Measurements from ENCODE around the gene RET. TPM values are rescaled to one million over a fixed set of nuclear protein-coding genes. Genes with fewer than 3 reads are reported as not detected.

The RET gene
- total and polyA plus RNA-seq, 2 donors = 1.6 to 2.7 TPM

- no peaks in the 10 kb centered on the region for H3K36me3 ChIP-seq (ENCODE audit: insufficient read depth)
- DNase-seq (ENCODE audit: extremely low spot score) = no peak
- 92% methylated on average over 6 of the region's 6 CpGs for WGBS
- H3K4me3 ChIP-seq (ENCODE audit: low read depth, low read length) = no peak overlapping the region
- no peak overlapping the region for H3K27ac ChIP-seq (ENCODE audit: low read depth)
- no peaks in the 10 kb centered on the region for H3K4me1 ChIP-seq (ENCODE audit: insufficient read depth)
These were observed 36.2 kb upstream of the RET start for GRCh38 chr10:43040482-43041256.

GRCh38 chr10:43041422-43042342 is 35.2 kb upstream of the RET start:
- H3K36me3 ChIP-seq (ENCODE audit: insufficient read depth) = no peaks in the 10 kb centered on the region
- no peak overlapping the region for H3K4me3 ChIP-seq (ENCODE audit: low read depth, low read length)
- 85% methylated on average over 9 of the region's 9 CpGs for WGBS
- H3K27ac ChIP-seq (ENCODE audit: low read depth) = no peak overlapping the region
- H3K4me1 ChIP-seq (ENCODE audit: insufficient read depth) = no peaks in the 10 kb centered on the region
- no peak for DNase-seq (ENCODE audit: extremely low spot score)

GRCh38 chr10:43042503-43043341 is 34.1 kb upstream of the RET start:
- Histone ChIP-seq H3K4me1 (ENCODE audit: insufficient read depth) (no peaks in the 10 kb centered on the region), H3K27ac (ENCODE audit: low read depth) (no peak overlapping the region), H3K4me3 (ENCODE audit: low read depth, low read length) (no peak overlapping the region), H3K36me3 (ENCODE audit: insufficient read depth) (no peaks in the 10 kb centered on the region)
- 88% methylated on average over 12 of the region's 12 CpGs for WGBS
- DNase-seq (ENCODE audit: extremely low spot score) = no peak

- Histone ChIP-seq H3K36me3 (ENCODE audit: insufficient read depth) (no peaks in the 10 kb centered on the region), H3K27ac (ENCODE audit: low read depth) (no peak overlapping the region), H3K4me1 (ENCODE audit: insufficient read depth) (no peaks in the 10 kb centered on the region), H3K4me3 (ENCODE audit: low read depth, low read length) (no peak overlapping the region)
- no peak for DNase-seq (ENCODE audit: extremely low spot score)
- WGBS = 86% methylated on average over 9 of the region's 9 CpGs
These were observed 33.5 kb upstream of the RET start for GRCh38 chr10:43043342-43043772.

GRCh38 chr10:43043773-43044447 is 33.0 kb upstream of the RET start:
- no peak overlapping the region for H3K4me3 ChIP-seq (ENCODE audit: low read depth, low read length)
- 84% methylated on average over 9 of the region's 9 CpGs for WGBS
- H3K36me3 ChIP-seq (ENCODE audit: insufficient read depth) = no peaks in the 10 kb centered on the region
- H3K27ac ChIP-seq (ENCODE audit: low read depth) = no peak overlapping the region
- DNase-seq (ENCODE audit: extremely low spot score) = no peak
- H3K4me1 ChIP-seq (ENCODE audit: insufficient read depth) = no peaks in the 10 kb centered on the region

- H3K27ac ChIP-seq (ENCODE audit: low read depth) = no peak overlapping the region
- H3K4me3 ChIP-seq (ENCODE audit: low read depth, low read length) = no peak overlapping the region
- no peak for DNase-seq (ENCODE audit: extremely low spot score)
- H3K36me3 ChIP-seq (ENCODE audit: insufficient read depth) = no peaks in the 10 kb centered on the region
- H3K4me1 ChIP-seq (ENCODE audit: insufficient read depth) = no peaks in the 10 kb centered on the region
- 68% methylated on average over 10 of the region's 10 CpGs for WGBS
These were observed 32.4 kb upstream of the RET start for GRCh38 chr10:43044448-43044921.

GRCh38 chr10:43044961-43045621 is 31.8 kb upstream of the RET start:
- H3K4me3 ChIP-seq (ENCODE audit: low read depth, low read length) = no peak overlapping the region
- no peaks in the 10 kb centered on the region for H3K36me3 ChIP-seq (ENCODE audit: insufficient read depth)
- DNase-seq (ENCODE audit: extremely low spot score) = no peak
- H3K27ac ChIP-seq (ENCODE audit: low read depth) = no peak overlapping the region
- 77% methylated on average over 14 of the region's 14 CpGs for WGBS
- H3K4me1 ChIP-seq (ENCODE audit: insufficient read depth) = no peaks in the 10 kb centered on the region

- DNase-seq (ENCODE audit: extremely low spot score) = no peak
- no peaks in the 10 kb centered on the region for H3K4me1 ChIP-seq (ENCODE audit: insufficient read depth)
- H3K4me3 ChIP-seq (ENCODE audit: low read depth, low read length) = no peak overlapping the region
- no peak overlapping the region for H3K27ac ChIP-seq (ENCODE audit: low read depth)
- no peaks in the 10 kb centered on the region for H3K36me3 ChIP-seq (ENCODE audit: insufficient read depth)
- 87% methylated on average over 11 of the region's 11 CpGs for WGBS
These were observed 31.1 kb upstream of the RET start for GRCh38 chr10:43045631-43046287.

GRCh38 chr10:43046288-43046991 is 30.4 kb upstream of the RET start:
- 78% methylated on average over 14 of the region's 14 CpGs for WGBS
- no peak overlapping the region for H3K27ac ChIP-seq (ENCODE audit: low read depth)
- H3K36me3 ChIP-seq (ENCODE audit: insufficient read depth) = no peaks in the 10 kb centered on the region
- no peaks in the 10 kb centered on the region for H3K4me1 ChIP-seq (ENCODE audit: insufficient read depth)
- H3K4me3 ChIP-seq (ENCODE audit: low read depth, low read length) = no peak overlapping the region
- no peak for DNase-seq (ENCODE audit: extremely low spot score)

GRCh38 chr10:43047288-43047970 is 29.4 kb upstream of the RET start:
- WGBS = 84% methylated on average over 8 of the region's 8 CpGs
- DNase-seq (ENCODE audit: extremely low spot score) = no peak
- no peak overlapping the region for H3K4me3 ChIP-seq (ENCODE audit: low read depth, low read length)
- H3K27ac ChIP-seq (ENCODE audit: low read depth) = no peak overlapping the region
- H3K4me1 ChIP-seq (ENCODE audit: insufficient read depth) = no peaks in the 10 kb centered on the region
- no peaks in the 10 kb centered on the region for H3K36me3 ChIP-seq (ENCODE audit: insufficient read depth)

GRCh38 chr10:43048301-43049051 is 28.4 kb upstream of the RET start:
- Histone ChIP-seq H3K4me3 (ENCODE audit: low read depth, low read length) (no peak overlapping the region), H3K36me3 (ENCODE audit: insufficient read depth) (no peaks in the 10 kb centered on the region), H3K27ac (ENCODE audit: low read depth) (no peak overlapping the region), H3K4me1 (ENCODE audit: insufficient read depth) (no peaks in the 10 kb centered on the region)
- 78% methylated on average over 5 of the region's 5 CpGs for WGBS
- DNase-seq (ENCODE audit: extremely low spot score) = no peak

All from urinary bladder (tissue), 4 donors.